HG03442 (cell line): ENCODE measurements around the gene ACTN2.
A peak's percentile ranks its signal among the peaks of the same experiment; 100 is the strongest.
"Not testable (repeated sequence)": the region's sequence is repeated elsewhere in the genome, so short reads cannot be mapped to it uniquely, and the experiment has no call there.

ENCODE experiments used
- ATAC-seq: cut with Tn5 transposase; IDR thresholded peaks from one replicate; pipeline ENCODE4 v1.9.1; 2021; ENCODE audit warnings: mild to moderate bottlenecking, moderate library complexity; ENCODE audit not compliant: unreplicated experiment

ACTN2 gene

GRCh38 chr1:236685917-236686814 is at the start of gene ACTN2:
Gene ACTN2, plus strand, starts transcription at chr1:236686499. Its CDS starts 175 bp downstream, at chr1:236686674.
- peak; percentile 82 for ATAC-seq

- no peak for ATAC-seq
Observed at GRCh38 chr1:236638945-236639344, 47.4 kb upstream of the ACTN2 start.

- no peak for ATAC-seq
Observed at GRCh38 chr1:236639686-236640085, 46.6 kb upstream of the ACTN2 start.

GRCh38 chr1:236642763-236643162 is 43.5 kb upstream of the ACTN2 start:
- ATAC-seq = no peak

- no peak for ATAC-seq
Observed at GRCh38 chr1:236645016-236645680, 41.2 kb upstream of the ACTN2 start.

GRCh38 chr1:236654511-236654910 is 31.8 kb upstream of the ACTN2 start:
- ATAC-seq = no peak

- no peak for ATAC-seq
Observed at GRCh38 chr1:236654957-236655356, 31.3 kb upstream of the ACTN2 start.

GRCh38 chr1:236657398-236657797 is 28.9 kb upstream of the ACTN2 start:
- ATAC-seq = no peak

- ATAC-seq = no peak
Observed at GRCh38 chr1:236659792-236660587, 26.3 kb upstream of the ACTN2 start.

GRCh38 chr1:236663934-236664333 is 22.4 kb upstream of the ACTN2 start:
- no peak for ATAC-seq

GRCh38 chr1:236668909-236669308 is 17.4 kb upstream of the ACTN2 start:
- ATAC-seq = not testable (repeated sequence)

- no peak for ATAC-seq
Observed at GRCh38 chr1:236670060-236670459, 16.2 kb upstream of the ACTN2 start.

- no peak for ATAC-seq
Observed at GRCh38 chr1:236673289-236673919, 12.9 kb upstream of the ACTN2 start.

- ATAC-seq = no peak
Observed at GRCh38 chr1:236677641-236678235, 8.6 kb upstream of the ACTN2 start.

GRCh38 chr1:236681219-236681618 is 5.1 kb upstream of the ACTN2 start:
- no peak for ATAC-seq

- ATAC-seq = no peak
Observed at GRCh38 chr1:236685205-236685916, 938 bp upstream of the ACTN2 start.

GRCh38 chr1:236686815-236687160 is 489 bp downstream of the ACTN2 start:
- peak; percentile 4 for ATAC-seq

GRCh38 chr1:236687273-236687672 is 974 bp downstream of the ACTN2 start:
- no peak for ATAC-seq

- no peak for ATAC-seq
Observed at GRCh38 chr1:236688705-236689104, 2.4 kb downstream of the ACTN2 start.
